ENCODE results near the gene HS1BP3. TPM values are rescaled to one million over a fixed set of nuclear protein-coding genes. Genes with fewer than 3 reads are reported as not detected.

HS1BP3 gene
- total RNA-seq, 2 experiments from 2014 or later = 8.8 to 10.1 TPM

DNA sequence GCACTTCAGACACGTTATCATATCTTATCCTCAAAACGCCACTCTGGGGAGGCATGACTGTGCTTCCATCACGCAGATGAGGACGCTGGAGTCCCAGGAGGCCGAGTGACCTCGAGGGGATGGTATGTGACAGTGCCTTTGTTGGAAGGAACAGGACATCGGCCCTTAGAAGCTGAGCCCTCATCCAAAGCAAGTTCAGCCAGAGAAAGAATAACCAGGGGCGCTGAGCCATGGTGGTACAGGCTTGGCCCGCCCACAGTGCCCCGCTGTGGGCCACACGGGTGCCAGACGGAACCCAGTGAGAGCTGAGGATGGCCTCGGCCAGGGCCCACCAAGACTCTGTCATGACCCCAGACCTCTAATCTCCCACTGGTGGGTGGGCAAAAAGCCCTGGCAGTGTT lies 31.3 kb downstream of the HS1BP3 start:
- ChIA-PET POLR2A (no interaction called here), CTCF (no interaction called here)
- no peaks in the 10 kb centered on the region for H3K4me1 ChIP-seq (ENCODE audit: insufficient read depth, low read length)
- no peaks in the 10 kb centered on the region for H3K9me3 Mint-ChIP-seq
- H3K27me3 ChIP-seq (ENCODE audit: control insufficient read depth in 1 of 2, insufficient read depth in 2 of 2, low read length in 2 of 2) = no peaks in the 10 kb centered on the region
- intact Hi-C loops (cut with DNase I, micrococcal nuclease) = no loop called here
- H3K9me3 ChIP-seq (ENCODE audit: control insufficient read depth in 1 of 2, insufficient read depth in 1 of 2, low read length in 2 of 2) = no peaks in the 10 kb centered on the region
- H3K36me3 Mint-ChIP-seq (ENCODE audit: low read depth) = peaks cover 38% of the 10 kb centered on the region
- no peak for DNase-seq
- H3K36me3 ChIP-seq (ENCODE audit: insufficient read depth, low read length) = peaks cover 45% of the 10 kb centered on the region
- H3K4me1 Mint-ChIP-seq (ENCODE audit: low read depth) = no peaks in the 10 kb centered on the region
- no peak overlapping the region for H3K27ac Mint-ChIP-seq
- no peak overlapping the region for H3K27ac ChIP-seq (ENCODE audit: low read depth in 1 of 2, low read length in 2 of 2)
- TF ChIP-seq, protein P1, sequence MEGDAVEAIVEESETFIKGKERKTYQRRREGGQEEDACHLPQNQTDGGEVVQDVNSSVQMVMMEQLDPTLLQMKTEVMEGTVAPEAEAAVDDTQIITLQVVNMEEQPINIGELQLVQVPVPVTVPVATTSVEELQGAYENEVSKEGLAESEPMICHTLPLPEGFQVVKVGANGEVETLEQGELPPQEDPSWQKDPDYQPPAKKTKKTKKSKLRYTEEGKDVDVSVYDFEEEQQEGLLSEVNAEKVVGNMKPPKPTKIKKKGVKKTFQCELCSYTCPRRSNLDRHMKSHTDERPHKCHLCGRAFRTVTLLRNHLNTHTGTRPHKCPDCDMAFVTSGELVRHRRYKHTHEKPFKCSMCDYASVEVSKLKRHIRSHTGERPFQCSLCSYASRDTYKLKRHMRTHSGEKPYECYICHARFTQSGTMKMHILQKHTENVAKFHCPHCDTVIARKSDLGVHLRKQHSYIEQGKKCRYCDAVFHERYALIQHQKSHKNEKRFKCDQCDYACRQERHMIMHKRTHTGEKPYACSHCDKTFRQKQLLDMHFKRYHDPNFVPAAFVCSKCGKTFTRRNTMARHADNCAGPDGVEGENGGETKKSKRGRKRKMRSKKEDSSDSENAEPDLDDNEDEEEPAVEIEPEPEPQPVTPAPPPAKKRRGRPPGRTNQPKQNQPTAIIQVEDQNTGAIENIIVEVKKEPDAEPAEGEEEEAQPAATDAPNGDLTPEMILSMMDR (IDR thresholded peaks at IDR 0.05) = no peak
- ATAC-seq (ENCODE audit: poor library complexity) = no peak
- no peaks in the 10 kb centered on the region for H3K27me3 Mint-ChIP-seq
- H3K4me3 Mint-ChIP-seq = no peak overlapping the region
- no peak overlapping the region for H3K4me3 ChIP-seq (ENCODE audit: low read length)

DNA sequence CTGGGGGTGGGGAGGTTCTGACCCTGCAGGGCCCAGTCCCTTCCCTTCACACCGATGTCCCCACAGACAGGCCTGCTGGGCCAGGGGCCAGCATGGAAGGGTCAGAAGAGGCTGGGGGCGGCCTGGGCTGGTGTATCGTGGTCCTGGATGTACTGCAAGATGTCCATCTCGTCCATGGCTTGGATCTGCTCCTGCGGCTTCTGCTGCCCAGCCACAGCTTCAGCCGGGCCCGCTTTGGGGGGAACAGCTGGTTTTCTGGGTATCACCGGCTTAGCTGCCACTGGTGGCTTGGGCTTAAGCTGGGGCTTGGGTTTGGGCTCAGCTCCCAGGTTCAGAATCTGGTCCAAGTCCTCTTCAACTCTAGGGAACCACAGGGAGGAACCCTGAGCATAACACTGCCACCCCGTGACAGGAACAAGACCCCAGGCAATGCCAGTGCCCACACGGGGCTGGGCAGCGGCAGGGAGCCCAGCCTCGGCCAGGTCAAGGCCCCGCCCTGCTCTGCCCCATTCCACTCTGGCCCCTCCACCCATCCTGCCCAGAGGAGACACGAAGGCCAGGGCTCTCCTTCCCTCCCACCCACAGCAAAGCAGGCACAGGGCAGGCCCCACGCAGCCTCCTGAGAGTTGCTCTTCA lies 31.9 kb downstream of the HS1BP3 start:
- no peak overlapping the region for H3K4me3 Mint-ChIP-seq
- ATAC-seq (ENCODE audit: poor library complexity) (no peak), DNase-seq (no peak)
- peaks cover 40% of the 10 kb centered on the region for H3K36me3 ChIP-seq (ENCODE audit: insufficient read depth, low read length)
- no peaks in the 10 kb centered on the region for H3K27me3 ChIP-seq (ENCODE audit: control insufficient read depth in 1 of 2, insufficient read depth in 2 of 2, low read length in 2 of 2)
- H3K4me1 ChIP-seq (ENCODE audit: insufficient read depth, low read length) = no peaks in the 10 kb centered on the region
- ChIA-PET POLR2A (no interaction called here), CTCF (no interaction called here)
- TF ChIP-seq, protein P1 (IDR thresholded peaks at IDR 0.05) = no peak
- intact Hi-C loops (cut with DNase I, micrococcal nuclease) = no loop called here
- H3K4me1 Mint-ChIP-seq (ENCODE audit: low read depth) = no peaks in the 10 kb centered on the region
- H3K27ac Mint-ChIP-seq = no peak overlapping the region
- H3K4me3 ChIP-seq (ENCODE audit: low read length) = no peak overlapping the region
- no peak overlapping the region for H3K27ac ChIP-seq (ENCODE audit: low read depth in 1 of 2, low read length in 2 of 2)
- no peaks in the 10 kb centered on the region for H3K9me3 Mint-ChIP-seq
- no peaks in the 10 kb centered on the region for H3K27me3 Mint-ChIP-seq
- H3K9me3 ChIP-seq (ENCODE audit: control insufficient read depth in 1 of 2, insufficient read depth in 1 of 2, low read length in 2 of 2) = no peaks in the 10 kb centered on the region
- H3K36me3 Mint-ChIP-seq (ENCODE audit: low read depth) = peaks cover 38% of the 10 kb centered on the region

DNA sequence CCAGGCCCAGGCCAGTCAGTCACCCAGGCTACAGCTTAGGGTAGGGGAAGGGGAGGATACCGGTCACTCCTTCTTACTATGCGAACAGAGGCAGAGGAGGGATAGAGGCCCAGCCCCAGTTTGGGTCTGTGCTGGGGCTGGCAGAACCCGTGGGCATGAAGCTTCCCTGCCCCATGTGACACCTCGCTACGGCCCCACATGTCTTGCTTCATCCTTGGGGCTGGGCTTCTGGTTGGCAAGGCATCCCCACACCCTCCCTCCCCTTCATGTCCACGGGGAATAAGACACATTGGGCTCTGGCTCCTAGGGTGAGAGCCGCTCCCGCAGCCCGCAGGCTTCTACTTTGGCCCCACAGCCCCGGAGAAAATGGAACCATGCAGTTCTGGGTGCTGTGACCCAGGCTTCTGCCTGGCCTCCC lies 32.4 kb downstream of the HS1BP3 start:
- no peak for DNase-seq
- Histone ChIP-seq H3K27me3 (ENCODE audit: control insufficient read depth in 1 of 2, insufficient read depth in 2 of 2, low read length in 2 of 2) (no peaks in the 10 kb centered on the region), H3K27ac (ENCODE audit: low read depth in 1 of 2, low read length in 2 of 2) (no peak overlapping the region), H3K4me1 (ENCODE audit: insufficient read depth, low read length) (no peaks in the 10 kb centered on the region), H3K36me3 (ENCODE audit: insufficient read depth, low read length) (peaks cover 34% of the 10 kb centered on the region), H3K9me3 (ENCODE audit: control insufficient read depth in 1 of 2, insufficient read depth in 1 of 2, low read length in 2 of 2) (no peaks in the 10 kb centered on the region), H3K4me3 (ENCODE audit: low read length) (no peak overlapping the region)
- Mint-ChIP-seq H3K27ac (no peak overlapping the region), H3K4me3 (no peak overlapping the region), H3K27me3 (no peaks in the 10 kb centered on the region), H3K9me3 (no peaks in the 10 kb centered on the region), H3K36me3 (ENCODE audit: low read depth) (peaks cover 38% of the 10 kb centered on the region), H3K4me1 (ENCODE audit: low read depth) (no peaks in the 10 kb centered on the region)
- no peak for ATAC-seq (ENCODE audit: poor library complexity)
- TF ChIP-seq, protein P1 (IDR thresholded peaks at IDR 0.05) = no peak
- intact Hi-C loops (cut with DNase I, micrococcal nuclease) = no loop called here
- POLR2A ChIA-PET = no interaction called here
- CTCF ChIA-PET = no interaction called here

Measured in CD4-positive, alpha-beta T cell (primary cell).